T-helper 9 cell (primary cell): ENCODE results near the gene PATL1.
"Not testable (repeated sequence)": the region's sequence is repeated elsewhere in the genome, so short reads cannot be mapped to it uniquely, and the experiment has no call there.

Experiments used
- DNase-seq: peaks from one replicate; pipeline ENCODE4 v3.0.0-alpha.2; 2020
- total RNA-seq, 2 donors: gene quantifications; one replicate each; lab custom pipeline; 2026; lab: John Stamatoyannopoulos, UW

PATL1 gene, protein sequence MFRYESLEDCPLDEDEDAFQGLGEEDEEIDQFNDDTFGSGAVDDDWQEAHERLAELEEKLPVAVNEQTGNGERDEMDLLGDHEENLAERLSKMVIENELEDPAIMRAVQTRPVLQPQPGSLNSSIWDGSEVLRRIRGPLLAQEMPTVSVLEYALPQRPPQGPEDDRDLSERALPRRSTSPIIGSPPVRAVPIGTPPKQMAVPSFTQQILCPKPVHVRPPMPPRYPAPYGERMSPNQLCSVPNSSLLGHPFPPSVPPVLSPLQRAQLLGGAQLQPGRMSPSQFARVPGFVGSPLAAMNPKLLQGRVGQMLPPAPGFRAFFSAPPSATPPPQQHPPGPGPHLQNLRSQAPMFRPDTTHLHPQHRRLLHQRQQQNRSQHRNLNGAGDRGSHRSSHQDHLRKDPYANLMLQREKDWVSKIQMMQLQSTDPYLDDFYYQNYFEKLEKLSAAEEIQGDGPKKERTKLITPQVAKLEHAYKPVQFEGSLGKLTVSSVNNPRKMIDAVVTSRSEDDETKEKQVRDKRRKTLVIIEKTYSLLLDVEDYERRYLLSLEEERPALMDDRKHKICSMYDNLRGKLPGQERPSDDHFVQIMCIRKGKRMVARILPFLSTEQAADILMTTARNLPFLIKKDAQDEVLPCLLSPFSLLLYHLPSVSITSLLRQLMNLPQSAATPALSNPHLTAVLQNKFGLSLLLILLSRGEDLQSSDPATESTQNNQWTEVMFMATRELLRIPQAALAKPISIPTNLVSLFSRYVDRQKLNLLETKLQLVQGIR
- total RNA-seq: 42.5 to 48.7 reads per million in 2 donors

DNA sequence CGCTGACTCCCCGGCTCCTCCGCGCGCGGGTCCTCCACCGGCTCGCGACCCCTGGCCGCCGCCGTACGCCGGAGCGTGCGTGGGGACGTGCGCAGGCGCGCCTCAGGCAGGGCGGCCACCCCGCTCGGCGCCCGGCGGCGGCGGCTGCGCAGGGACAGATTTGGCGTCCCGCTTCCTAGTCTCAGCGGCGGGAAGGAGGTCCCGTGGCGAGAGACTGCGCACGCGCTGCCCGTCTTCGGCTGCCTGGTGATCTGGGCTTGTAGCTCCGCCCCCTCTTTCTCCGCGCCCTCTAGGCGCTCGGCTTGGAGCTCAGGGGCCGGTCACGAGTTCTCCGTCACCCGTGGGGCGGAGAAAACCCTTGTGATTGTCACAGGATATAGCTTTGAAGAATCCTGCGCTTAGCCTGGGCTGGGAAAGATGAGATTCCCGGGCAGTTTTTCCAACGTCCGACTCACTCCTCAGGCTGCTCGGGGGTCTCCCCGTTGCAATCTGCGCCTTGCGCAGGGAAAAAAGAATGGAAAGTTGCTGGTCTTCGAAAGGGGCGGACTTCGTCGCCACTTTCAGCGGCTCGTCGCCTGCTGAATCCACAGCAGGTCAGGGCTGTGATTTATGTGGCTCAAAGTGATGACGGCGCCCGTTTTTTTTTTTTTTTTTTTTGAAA, at the start of gene PATL1:
TSS of gene PATL1 (minus strand) at position 88 of the 661 bp plus-strand sequence. CDS start 142 bp downstream, outside the sequence.
- DNase-seq: peak; percentile 98

DNA sequence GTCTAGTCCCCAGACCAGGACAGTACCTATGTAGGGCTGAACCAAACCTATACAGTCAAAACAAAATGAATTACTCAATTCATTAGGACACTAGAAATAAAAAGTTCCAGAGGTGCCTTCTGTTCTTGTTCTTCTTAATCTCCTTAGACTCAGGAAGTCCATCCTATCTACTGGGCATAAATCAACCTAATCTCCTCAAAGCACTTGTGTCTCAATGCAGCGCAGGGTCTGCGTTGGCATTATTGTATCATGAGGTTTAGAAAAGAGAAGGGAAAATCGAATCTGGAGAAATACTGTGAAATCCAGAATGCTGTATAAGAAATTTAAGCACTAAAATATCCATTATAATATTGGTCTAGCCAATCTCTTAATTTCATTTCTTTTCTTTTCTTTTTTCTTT, 47.2 kb upstream of the PATL1 start:
- DNase-seq: no peak

DNA sequence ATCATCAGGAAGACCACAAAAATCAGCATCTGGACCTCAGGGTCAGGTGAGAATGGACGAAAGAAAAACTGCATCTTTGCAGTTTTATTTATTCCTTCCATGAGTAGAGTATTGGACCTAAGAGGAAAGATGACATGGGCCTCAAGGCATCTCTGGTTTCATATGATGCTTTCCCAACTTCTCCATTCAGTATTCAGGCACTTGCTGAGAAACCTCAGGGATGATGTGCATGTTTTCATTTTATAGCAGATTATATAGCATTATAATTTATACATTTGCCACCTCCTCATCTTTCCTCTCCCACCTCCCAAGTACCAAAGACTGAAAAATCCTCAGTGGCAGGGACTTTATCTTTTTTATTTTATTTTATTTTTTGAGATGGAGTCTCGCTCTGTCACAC, 44.9 kb upstream of the PATL1 start, which contains the start of gene OR10V1:
TSS of gene OR10V1 (minus strand) at position 101 of the 400 bp plus-strand sequence. CDS start at position 101, 0 bp downstream.
- no peak for DNase-seq

DNA sequence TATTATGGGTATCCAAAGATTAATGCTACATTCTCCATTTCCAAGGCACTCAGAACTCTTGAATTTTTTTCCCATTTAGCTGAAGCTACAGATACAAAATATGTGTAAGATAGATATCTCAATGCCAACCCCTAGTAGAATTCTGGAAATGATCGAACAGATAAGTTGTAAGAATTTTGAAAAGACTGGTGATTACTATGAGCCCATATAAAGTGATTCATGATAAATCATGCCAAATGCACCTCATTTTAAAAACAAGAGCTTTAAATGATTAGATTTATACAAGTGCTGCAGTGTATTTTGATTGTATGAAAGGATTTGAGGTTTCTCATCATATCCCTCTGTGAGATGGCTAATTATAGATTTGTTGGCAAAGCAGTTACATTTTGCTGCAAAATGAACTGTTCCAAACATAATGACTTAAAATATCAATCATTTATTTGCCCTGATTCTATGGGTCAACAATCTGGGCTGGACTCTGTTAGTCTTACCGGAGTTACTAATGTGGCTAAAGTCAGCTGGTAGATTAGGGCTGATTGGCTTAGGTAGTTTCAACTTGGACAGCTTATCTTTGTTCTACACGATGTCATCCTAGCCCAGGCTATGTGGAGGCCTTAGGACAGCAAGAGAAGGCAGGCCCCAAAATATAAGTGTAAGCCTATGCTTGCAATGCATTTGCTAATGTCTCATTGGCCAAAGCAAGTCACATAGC, 41.5 kb upstream of the PATL1 start:
- no peak for DNase-seq

DNA sequence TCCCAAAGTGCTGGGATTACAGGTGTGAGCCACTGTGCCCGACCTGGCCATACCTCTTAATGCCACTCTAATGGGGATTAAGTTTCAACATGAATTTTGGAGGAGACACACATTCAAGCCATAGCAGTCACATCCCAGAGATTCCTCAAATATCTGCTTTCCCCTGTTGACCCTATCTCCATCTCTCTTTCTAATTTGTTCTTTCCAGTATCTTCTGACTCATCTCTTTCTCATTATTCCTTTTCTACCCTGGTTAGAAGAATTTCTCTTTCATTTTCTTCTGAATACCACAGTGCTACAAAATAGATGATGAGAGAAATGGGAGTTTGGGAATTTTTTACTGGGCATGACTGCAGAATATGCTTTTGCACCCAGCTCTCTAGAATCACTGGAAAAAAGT, 39.7 kb upstream of the PATL1 start:
- no peak for DNase-seq

DNA sequence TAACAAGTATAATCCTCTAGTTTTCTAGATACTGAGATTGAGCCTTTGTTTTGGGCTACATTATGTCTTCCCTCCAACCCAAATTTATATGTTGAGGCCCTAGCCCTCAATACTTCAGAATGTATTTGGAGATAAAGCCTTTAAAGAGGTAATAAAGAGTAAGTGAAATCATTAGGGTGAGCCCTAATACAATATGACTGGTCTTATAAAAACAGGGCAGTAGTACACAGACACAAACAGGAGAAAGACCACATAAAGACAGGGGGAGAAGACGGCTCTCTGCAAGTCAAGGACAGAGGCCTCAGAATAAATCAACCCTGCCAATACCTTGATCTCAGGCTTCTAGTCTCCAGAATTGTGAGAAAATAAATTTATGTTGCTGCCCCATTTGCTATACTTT, 38.5 kb upstream of the PATL1 start:
- DNase-seq: no peak

DNA sequence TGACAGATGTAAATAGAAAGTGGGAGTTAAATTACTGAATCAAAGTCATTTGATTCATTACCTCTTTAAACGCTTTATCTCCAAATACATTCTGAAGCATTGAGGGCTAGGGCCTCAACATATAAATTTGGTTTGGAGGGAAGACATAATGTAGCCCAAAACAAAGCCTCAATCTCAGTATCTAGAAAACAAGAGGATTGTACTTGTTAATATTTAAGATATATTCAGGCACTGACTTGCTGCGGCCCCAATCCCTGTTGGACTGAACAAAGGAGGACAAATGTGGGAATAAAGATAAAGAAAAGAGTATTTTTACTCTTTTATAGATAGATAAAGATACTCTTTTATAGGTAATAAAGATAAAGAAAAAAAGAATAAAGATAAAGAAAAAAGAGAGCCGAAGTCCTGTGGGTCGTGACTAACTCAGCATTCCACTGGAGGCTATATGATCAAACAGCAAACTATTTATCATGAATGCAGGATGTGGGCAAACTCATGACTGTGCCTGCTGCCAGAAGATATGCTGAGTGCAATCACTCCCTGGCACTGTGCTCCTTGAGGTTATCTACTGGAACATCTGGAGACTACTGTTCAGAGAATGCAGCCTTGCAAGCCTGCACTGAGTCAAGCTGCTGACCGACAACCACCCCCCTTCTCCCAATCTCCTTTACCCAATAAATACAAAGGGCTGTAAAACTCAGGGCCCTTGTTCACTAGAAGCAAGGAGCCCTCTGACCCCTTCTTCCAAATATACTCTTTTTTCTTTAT, 37.9 kb upstream of the PATL1 start:
- no peak for DNase-seq

DNA sequence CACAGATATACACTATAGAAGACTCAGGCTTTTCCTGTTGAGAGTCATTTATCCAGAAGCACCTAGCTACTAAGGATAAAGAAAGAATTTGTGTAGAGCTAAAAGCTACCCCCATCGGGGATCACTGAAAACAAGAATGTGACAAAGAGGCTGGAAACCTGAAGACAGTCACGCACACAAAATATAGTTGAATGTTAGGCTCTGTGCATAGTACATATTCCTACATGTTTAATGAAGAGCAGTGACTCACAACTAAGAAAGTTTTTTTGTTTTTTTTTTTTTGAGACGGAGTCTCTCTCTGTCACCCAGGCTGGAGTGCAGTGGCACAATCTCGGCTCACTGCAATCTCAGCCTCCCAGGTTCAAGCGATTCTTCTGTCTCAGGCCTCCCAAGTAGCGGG, 36.5 kb upstream of the PATL1 start:
- DNase-seq: no peak

DNA sequence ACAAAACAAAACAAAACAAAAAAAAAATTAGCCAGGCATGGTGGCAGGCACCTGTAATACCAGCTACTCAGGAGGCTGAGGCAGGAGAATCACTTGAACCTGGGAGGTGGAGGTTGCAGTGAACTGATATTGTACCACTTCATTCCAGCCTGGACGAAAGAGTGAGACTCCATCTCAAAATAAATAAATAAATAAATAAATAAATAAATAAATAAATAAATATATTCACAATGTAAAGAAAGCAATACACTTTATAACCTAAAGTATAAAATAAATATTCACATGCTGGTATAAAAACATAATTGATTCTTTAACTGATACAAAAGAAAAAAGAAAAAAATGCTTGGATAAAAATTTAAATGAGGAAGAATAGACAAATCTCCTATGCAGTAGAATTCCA, 34.7 kb upstream of the PATL1 start:
- DNase-seq: not testable (repeated sequence)

DNA sequence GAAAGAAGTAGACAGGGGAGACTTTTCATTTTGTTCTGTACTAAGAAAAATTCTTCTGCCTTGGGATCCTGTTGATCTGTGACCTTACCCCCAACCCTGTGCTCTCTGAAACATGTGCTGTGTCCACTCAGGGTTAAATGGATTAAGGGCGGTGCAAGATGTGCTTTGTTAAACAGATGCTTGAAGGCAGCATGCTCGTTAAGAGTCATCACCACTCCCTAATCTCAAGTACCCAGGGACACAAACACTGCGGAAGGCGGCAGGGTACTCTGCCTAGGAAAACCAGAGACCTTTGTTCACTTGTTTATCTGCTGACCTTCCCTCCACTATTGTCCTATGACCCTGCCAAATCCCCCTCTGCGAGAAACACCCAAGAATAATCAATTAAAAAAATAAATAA, 31.3 kb upstream of the PATL1 start:
- not testable (repeated sequence) for DNase-seq

DNA sequence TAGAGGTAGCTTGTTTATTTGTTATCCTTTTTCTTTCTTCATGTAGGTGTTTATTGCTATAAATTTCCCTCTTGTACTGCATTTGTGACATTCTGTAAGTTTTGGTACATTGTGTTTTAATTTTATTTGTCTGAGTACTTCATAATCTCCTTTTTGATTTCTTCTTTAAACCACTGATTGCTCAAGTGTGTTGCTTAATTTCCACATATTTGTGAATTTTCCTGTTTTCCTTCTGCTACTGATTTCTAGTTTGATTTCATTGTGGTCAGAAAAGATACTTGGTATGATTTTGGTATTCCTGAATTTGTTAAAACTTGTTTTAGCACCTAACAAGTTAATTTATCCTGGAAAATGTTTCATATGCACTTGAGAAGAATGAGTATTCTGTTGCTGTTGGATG, 29.7 kb upstream of the PATL1 start:
- DNase-seq: no peak

DNA sequence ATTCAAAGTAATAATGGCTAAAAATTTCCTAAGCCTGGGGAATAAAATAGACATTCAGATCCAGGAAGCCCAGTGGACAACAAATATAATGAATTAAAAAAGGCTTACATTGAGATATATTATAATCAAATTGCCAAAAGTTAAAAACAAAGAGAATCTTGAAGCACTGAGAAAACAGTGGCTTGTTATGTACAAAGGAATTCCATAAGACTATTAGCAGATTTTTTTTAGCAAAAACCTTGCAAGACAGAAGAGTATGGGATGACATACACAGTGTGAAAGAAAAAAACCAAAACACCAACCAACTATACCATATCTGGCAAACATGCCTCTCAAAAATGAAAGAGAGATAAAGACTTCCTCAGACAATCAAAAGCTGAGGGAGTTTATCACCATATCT, 24.1 kb upstream of the PATL1 start:
- no peak for DNase-seq

DNA sequence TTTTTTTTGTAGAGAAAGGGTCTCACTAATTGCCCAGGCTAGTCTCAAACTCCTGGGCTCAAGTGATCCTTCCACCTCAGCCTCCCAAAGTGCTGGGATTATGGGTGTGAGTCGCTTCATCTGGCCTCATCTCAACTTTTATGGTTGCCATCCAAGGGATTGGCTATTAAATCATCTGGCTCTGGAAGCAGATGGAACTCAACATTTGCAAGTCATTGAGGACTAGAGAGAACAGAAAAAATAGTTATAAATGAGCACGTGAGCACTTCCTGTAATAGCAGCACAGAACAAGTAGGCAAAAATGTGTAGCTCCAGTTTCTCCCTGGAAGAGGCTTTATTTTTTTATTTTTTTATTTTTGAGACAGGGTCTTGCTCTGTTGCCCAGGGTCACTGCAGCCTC, 22.3 kb upstream of the PATL1 start:
- no peak for DNase-seq

DNA sequence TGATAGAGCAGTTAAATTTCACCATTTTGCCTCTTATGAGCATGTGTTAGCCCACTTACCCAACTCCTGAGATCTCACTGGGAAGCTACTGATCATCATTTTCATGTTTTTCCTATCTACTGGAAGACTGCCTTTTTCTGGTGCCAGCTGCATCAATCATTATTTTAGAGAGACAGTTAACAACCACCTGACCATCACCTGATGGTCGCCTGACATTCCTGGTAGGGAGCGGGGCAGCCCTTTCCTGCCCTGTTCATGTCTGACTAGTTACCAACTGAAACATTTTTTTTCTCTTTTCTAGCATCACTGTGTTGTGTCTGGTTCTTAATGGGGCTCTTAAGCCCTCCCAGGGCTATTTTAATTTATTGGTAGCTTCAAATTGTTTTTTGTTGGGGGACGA, 20.2 kb upstream of the PATL1 start:
- DNase-seq: no peak

DNA sequence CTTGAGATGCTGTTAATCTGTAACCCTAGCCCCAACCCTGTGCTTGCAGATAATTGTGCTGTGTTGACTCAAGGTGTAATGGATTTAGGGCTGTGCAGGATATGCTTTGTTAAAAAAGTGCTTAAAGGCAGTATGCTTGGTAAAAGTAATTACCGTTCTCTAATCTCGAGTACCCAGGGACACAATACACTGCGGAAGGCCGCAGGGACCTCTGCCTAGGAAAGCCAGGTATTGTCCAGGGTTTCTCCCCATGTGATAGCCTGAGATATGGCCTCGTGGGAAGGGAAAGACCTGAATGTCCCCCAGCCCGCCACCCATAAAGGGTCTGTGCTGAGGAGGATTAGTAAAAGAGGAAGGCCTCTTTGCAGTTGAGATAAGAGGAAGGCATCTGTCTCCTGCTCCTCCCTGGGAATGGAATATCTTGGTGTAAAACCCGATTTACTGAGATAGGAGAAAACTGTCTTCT, 12.5 kb upstream of the PATL1 start:
- DNase-seq: not testable (repeated sequence)

DNA sequence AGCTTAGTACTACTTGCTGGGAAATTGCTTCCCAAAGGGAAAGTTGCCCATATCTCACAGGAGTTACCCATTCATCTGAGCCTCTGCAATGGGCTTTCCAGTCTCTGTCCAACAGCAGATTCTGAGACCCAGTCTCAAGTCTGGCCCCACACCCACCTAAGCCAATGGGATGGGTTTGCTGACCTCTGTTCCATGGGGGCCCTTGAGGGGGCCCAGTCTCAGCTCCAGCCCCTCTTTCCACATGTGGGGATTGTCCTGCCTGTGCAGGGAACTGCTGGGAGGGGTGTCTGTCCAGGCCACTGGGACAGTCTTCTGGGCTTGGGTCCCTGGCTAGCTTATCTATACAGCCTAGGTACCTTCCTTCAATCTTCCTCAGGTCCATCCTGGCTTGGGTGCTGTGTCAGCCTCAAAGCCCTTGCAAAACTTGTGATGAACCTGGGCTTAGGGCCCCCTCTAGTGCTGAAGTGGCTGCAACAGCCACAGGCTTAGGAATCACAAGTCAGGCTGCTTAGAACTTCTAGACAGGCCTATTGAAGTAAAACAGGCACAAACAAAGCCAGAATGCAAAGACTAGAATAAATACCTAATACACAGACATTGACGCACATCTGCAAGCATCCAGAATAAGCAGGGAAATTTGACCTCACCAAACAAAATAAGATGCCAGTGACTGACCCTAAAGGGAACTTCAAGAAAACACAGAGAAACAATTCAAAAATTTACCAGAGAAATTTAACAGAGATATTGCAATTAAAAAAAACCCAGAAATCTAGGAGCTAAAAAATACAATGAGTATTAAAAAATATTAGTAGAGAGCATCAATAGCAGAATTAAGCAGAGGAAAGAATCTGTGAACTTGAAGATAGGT, 11.7 kb upstream of the PATL1 start:
- DNase-seq: peak; percentile 18

DNA sequence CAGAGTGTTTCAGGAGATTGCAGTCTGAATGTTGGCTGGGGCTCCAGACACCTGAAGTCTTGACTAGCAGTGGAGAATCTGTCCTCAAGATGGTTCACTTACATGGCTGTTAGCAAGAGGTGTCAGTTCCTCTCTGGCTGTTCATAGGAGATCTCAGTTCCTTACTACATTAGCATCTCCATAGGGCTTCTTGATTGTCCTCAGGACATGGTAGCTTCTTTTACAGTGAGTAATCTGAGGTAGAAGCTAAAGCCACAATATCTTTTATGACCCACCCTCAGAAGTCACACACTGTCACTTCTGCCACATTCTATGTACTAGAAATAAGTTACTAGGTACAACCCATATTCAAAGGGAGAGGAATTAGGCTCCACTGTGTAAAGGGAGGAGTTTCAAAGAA, 10.5 kb upstream of the PATL1 start:
- no peak for DNase-seq

DNA sequence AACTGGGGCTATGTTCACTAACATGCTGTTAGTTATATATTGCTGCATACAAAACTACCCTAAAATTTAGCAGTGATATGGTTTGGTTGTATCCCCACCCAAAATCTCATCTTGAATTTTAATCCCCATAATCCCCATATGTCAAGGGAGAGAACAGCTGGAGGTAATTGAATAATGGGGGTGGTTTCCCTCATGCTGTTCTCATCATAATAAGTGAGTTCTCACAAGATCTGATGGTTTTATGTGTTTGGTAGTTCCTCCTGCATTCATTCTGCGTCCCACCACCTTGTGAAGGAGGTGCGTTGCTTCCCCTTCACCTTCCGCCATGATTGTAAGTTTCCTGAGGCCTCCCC, 10.0 kb upstream of the PATL1 start:
- no peak for DNase-seq

DNA sequence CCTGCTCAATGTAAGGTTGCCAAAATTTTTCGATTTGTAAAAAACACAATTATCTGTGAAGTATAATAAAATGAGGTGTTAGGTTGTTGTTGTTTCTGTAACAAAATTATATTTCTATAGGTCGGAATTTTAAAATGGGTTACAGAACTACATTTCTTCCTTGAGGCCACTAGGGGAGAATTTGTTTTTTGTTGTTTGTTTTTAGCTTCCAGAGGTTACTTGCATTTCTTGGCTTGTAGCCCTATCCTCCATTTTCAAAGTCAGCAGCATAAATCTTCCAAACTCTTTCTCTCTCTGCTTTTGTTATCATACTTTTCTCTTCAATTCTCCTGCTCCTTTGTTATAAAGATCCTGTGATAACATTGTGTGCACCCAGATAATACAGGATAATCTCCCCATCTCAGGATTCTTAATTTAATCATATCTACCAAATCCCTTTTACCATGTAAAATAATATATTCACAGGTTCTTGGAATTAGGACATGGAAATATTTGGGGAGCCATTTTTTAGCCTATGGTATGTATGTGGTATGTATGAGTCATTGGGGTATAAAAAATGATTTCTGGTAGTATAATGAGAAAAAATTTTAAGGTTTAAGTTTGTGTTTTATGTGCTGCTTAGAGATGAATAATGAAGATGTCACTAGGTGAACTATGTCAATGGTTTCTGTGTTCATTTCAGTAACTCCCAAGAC, 9.4 kb upstream of the PATL1 start:
- no peak for DNase-seq

DNA sequence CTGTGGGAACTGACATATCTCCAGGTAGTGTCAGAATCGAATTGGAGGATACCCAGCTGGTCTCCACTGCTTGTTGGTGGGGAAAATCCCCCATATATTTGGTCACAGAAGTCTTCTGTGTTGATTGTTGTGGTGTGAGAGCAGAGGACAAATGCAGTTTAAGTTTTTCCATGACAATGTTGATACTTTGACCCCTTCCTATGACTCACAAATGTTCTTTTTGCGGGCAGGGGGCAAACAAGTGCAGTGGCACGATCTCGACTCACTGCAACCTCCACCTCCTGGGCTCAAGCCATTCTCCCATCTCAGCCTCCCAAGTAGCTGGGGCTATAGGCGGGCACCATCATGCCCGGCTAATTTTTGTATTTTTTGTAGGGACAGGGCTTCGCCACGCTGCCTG, 7.4 kb upstream of the PATL1 start:
- no peak for DNase-seq
